GM12878 (cell line): ENCODE data around the gene ATP10D. TPM values are rescaled to one million over a fixed set of nuclear protein-coding genes. Genes with fewer than 3 reads are reported as not detected.
A peak's percentile ranks its signal among the peaks of the same experiment; 100 is the strongest.

Experiments used
- CBX3 ChIP-seq: fragments of 200-600 bp; sonication (generic); IDR thresholded peaks from 2 replicates; pipeline ENCODE4 v1.6.1; 2016; ENCODE audit warnings: low read depth, borderline replicate concordance
- CTCF ChIP-seq, 3 experiments: IDR thresholded peaks in 2 of 3; conservative IDR thresholded peaks in 1 of 3; 2 replicates each; pipeline ENCODE4 v1.5.1; 2011; ENCODE audit warnings: low read depth in 3 of 3, low read length in 3 of 3, mild to moderate bottlenecking in 3 of 3, control low read depth in 2 of 3, moderate library complexity in 2 of 3, inconsistent platforms in 1 of 3, mixed read lengths in 1 of 3; ENCODE audit not compliant: control insufficient read depth in 2 of 3, insufficient read depth in 1 of 3; ENCODE audit errors: extremely low read depth in 1 of 3
- FOS ChIP-seq: IDR thresholded peaks from 3 replicates; pipeline ENCODE4 v1.6.1; 2011; ENCODE audit warnings: borderline replicate concordance; ENCODE audit not compliant: insufficient read length; ENCODE audit errors: extremely low read depth
- HCFC1 ChIP-seq: fragments of 150-350 bp; IDR thresholded peaks from 2 replicates; pipeline ENCODE4 v1.6.1; 2014; ENCODE audit warnings: low read length
- HDAC2 ChIP-seq: fragments of 200-600 bp; sonication (generic); IDR thresholded peaks from 2 replicates; pipeline ENCODE4 v1.6.1; 2017
- JUND ChIP-seq: IDR thresholded peaks from 2 replicates; pipeline ENCODE4 v1.6.1; 2012; ENCODE audit warnings: low read depth, mild to moderate bottlenecking, low read length, improper control_type of control experiment, moderate library complexity
- KAT2A ChIP-seq: conservative IDR thresholded peaks from 2 replicates; pipeline ENCODE4 v1.6.1; 2011; ENCODE audit warnings: low read depth, low read length; ENCODE audit not compliant: control insufficient read depth
- MXI1 ChIP-seq: fragments of 150-350 bp; IDR thresholded peaks from 2 replicates; pipeline ENCODE4 v1.6.1; 2011; ENCODE audit warnings: low read depth, mild to moderate bottlenecking, inconsistent platforms, low read length, improper control_type of control experiment
- NR2C1 ChIP-seq: fragments of 450-650 bp; IDR thresholded peaks from 2 replicates; pipeline ENCODE4 v1.6.1; 2017; ENCODE audit warnings: antibody characterized with exemption, mild to moderate bottlenecking, moderate library complexity
- PML ChIP-seq: IDR thresholded peaks from 2 replicates; pipeline ENCODE4 v1.6.1; 2012; ENCODE audit warnings: low read length, inconsistent platforms
- POU2F2 ChIP-seq: IDR thresholded peaks from 3 replicates; pipeline ENCODE4 v1.6.1; 2011; ENCODE audit warnings: low read depth, mild to moderate bottlenecking, low read length, borderline replicate concordance
- PRDM15 ChIP-seq: fragments of 450-650 bp; formaldehyde crosslinking; IDR thresholded peaks from 2 replicates; pipeline ENCODE4 v1.4.0; 2020; ENCODE audit warnings: mild to moderate bottlenecking, moderate library complexity
- SIN3A ChIP-seq: IDR thresholded peaks from 2 replicates; pipeline ENCODE4 v1.6.1; 2012; ENCODE audit warnings: low read depth, low read length, improper control_type of control experiment
- SIX5 ChIP-seq: IDR thresholded peaks from 2 replicates; pipeline ENCODE4 v1.6.1; 2011; ENCODE audit warnings: mild to moderate bottlenecking, low read depth, low read length, moderate library complexity; ENCODE audit not compliant: severe bottlenecking
- SMARCA5 ChIP-seq: fragments of 450-650 bp; IDR thresholded peaks from 2 replicates; pipeline ENCODE4 v1.6.1; 2017; ENCODE audit warnings: mild to moderate bottlenecking
- SRF ChIP-seq, 2 experiments: IDR thresholded peaks; 2 replicates each; pipeline ENCODE4 v1.6.1; 2011; ENCODE audit warnings: low read depth in 2 of 2, low read length in 2 of 2, mild to moderate bottlenecking in 1 of 2, moderate library complexity in 1 of 2
- STAT3 ChIP-seq: IDR thresholded peaks from 2 replicates; pipeline ENCODE4 v1.6.1; 2011; ENCODE audit warnings: low read depth, low read length, improper control_type of control experiment
- SUZ12 ChIP-seq: fragments of 200-600 bp; sonication (generic); IDR thresholded peaks from one replicate; pipeline ENCODE4 v1.6.1; 2018; ENCODE audit warnings: antibody characterized with exemption, mild to moderate bottlenecking; ENCODE audit not compliant: unreplicated experiment
- TCF3 ChIP-seq: IDR thresholded peaks from 2 replicates; pipeline ENCODE4 v1.6.1; 2012; ENCODE audit warnings: low read depth, mild to moderate bottlenecking, low read length, borderline replicate concordance; ENCODE audit not compliant: insufficient read depth
- YBX1 ChIP-seq: fragments of 450-650 bp; IDR thresholded peaks from 2 replicates; pipeline ENCODE4 v1.6.1; 2016; ENCODE audit warnings: antibody characterized with exemption
- ZNF207 ChIP-seq: fragments of 450-650 bp; IDR thresholded peaks from 2 replicates; pipeline ENCODE4 v1.6.1; 2014; ENCODE audit warnings: antibody characterized with exemption, mild to moderate bottlenecking, borderline replicate concordance
- ZNF24 ChIP-seq: fragments of 450-650 bp; IDR thresholded peaks from 2 replicates; pipeline ENCODE4 v1.6.1; 2017; ENCODE audit warnings: antibody characterized with exemption, mild to moderate bottlenecking
- ZNF274 ChIP-seq: IDR thresholded peaks from one replicate; pipeline ENCODE4 v1.8.0; 2011; ENCODE audit not compliant: insufficient read length, insufficient read depth
- polyA plus RNA-seq, 11 experiments: library from polyadenylated mRNA; depleted of rRNA in 4 of 11; unstranded in 6 of 11; stranded (reverse) in 5 of 11; fragments of >200 nt; fragmentation: Nextera tagmentation in 4 of 11; fragmentation: Illumina TruSeq in 1 of 11; extraction: Ambion mirVana in 4 of 11; extraction: Trizol in 1 of 11; gene quantifications; 1 replicate in 1 of 11; 2 replicates in 10 of 11; pipeline versions ENCODE4 v1.2.1 to v1.2.3, GENCODE V29; 2011 to 2016; ENCODE audit warnings: inconsistent platforms in 2 of 11, missing spikeins in 2 of 11, low read depth in 1 of 11
- total RNA-seq, 4 experiments: library from RNA; depleted of rRNA in 3 of 4; stranded (reverse); fragments of >200 nt in 3 of 4; fragmentation: Illumina TruSeq in 1 of 4; extraction: Trizol in 1 of 4; gene quantifications; 2 replicates each; pipeline versions ENCODE4 v1.2.1 to v1.2.3, GENCODE V29; 2013 to 2021
- TF ChIP-seq, protein P1 (sequence below): fragments of 450-650 bp; IDR thresholded peaks from 2 replicates; pipeline ENCODE4 v1.6.1; 2017; ENCODE audit warnings: mild to moderate bottlenecking, low read depth, inconsistent platforms; ENCODE audit not compliant: poor library complexity, severe bottlenecking

The ATP10D gene
- total and polyA plus RNA-seq, 10 of the 15 experiments (the other 5 are each of a cell fraction or from before 2014, with no cell fraction given), result 10.2 to 50.3 (median 19.1) TPM

GRCh38 chr4:47485047-47485692 lies at the start of gene ATP10D (continued):
- TF ChIP-seq SUZ12, result no peak
- TF ChIP-seq NR2C1, result no peak
- TF ChIP-seq PML, result peak; percentile 88
- TF ChIP-seq CBX3, result no peak
- no peak for TF ChIP-seq PRDM15 (CRISPR knock-in tag)
- no peak for TF ChIP-seq SIX5
- no peak for TF ChIP-seq SRF (IDR thresholded peaks at IDR 0.05; ENCODE audit: low read depth in 2 of 2, low read length in 2 of 2)
- TF ChIP-seq YBX1, result no peak
- TF ChIP-seq HDAC2, result no peak
- TF ChIP-seq STAT3, result no peak
- no peak; the same call in 1 of the 2 replicates for TF ChIP-seq ZNF207
- TF ChIP-seq ZNF24, result no peak
- peak; percentile 52; the same call in 1 of the 2 replicates for TF ChIP-seq MXI1
- TF ChIP-seq ZNF274, result no peak
- TF ChIP-seq, protein P1, sequence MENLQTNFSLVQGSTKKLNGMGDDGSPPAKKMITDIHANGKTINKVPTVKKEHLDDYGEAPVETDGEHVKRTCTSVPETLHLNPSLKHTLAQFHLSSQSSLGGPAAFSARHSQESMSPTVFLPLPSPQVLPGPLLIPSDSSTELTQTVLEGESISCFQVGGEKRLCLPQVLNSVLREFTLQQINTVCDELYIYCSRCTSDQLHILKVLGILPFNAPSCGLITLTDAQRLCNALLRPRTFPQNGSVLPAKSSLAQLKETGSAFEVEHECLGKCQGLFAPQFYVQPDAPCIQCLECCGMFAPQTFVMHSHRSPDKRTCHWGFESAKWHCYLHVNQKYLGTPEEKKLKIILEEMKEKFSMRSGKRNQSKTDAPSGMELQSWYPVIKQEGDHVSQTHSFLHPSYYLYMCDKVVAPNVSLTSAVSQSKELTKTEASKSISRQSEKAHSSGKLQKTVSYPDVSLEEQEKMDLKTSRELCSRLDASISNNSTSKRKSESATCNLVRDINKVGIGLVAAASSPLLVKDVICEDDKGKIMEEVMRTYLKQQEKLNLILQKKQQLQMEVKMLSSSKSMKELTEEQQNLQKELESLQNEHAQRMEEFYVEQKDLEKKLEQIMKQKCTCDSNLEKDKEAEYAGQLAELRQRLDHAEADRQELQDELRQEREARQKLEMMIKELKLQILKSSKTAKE, result no peak
- peak; percentile 46; the same call in 1 of the 2 replicates for TF ChIP-seq SMARCA5
- TF ChIP-seq KAT2A, result no peak
- TF ChIP-seq CTCF (IDR thresholded peaks at IDR 0.05 in 2 of 3, conservative IDR thresholded peaks at IDR 0.05 in 1 of 3; ENCODE audit: control insufficient read depth in 2 of 3, extremely low read depth in 1 of 3, insufficient read depth in 1 of 3, low read depth in 3 of 3, low read length in 3 of 3), result no peak; a peak in 1 of 6 replicates
- TF ChIP-seq JUND, result no peak
- 0 out of 2 replicates have a peak, but pooled peaks have one; percentile 29 for TF ChIP-seq TCF3
- no peak for TF ChIP-seq HCFC1
- TF ChIP-seq SIN3A, result peak; percentile 71; the same call in 1 of the 2 replicates
- peak; percentile 74; the same call in 2 of the 3 replicates for TF ChIP-seq POU2F2
- no peak for TF ChIP-seq FOS
